Measurements from ENCODE around the gene CACNA2D1.

The CACNA2D1 gene

DNA sequence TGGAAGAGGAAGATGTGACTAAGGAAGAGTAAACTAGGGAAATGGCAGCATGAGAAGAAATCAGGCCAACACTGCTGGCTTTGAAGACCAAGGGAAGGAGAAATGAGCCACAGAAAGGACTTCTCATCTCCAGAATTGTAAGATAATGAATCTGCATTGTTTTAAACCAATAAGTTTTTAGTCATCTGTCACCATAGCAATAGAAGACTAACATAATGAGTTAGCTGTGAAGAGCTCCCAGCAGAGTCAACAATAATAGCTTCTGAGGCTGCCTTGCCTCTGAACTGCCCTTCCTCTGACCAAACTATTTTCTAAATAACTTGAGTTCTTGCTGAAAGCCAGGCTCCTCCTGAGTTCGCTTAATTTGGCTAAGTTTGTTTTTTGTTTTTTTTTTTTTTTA is 103.6 kb downstream of the CACNA2D1 start:
- no peak for DNase-seq

DNA sequence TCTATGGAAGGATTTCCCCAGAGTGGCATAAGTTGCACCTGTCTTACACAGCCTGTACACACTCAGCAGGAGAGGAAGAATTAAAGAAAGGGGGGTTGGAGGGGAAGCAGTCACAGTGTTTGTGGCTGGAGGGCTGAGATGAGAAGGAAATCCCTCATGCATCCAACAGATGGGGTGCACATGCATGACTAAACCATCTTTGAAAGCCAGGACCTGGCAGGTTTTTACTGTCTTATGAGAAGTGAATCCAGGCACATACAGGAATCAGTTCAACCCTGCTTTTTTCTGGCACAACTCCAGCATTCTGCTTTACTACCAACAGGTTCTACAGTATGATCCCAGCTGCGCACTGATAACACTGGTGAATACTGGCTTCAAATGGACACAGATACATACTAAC is 107.7 kb downstream of the CACNA2D1 start:
- peak; percentile 100 for DNase-seq

- no peak for DNase-seq
Observed at GRCh38 chr7:82335001-82335400, 108.6 kb downstream of the CACNA2D1 start.

- peak; percentile 45 for DNase-seq
Observed at GRCh38 chr7:82331234-82331633, 112.3 kb downstream of the CACNA2D1 start.

DNA sequence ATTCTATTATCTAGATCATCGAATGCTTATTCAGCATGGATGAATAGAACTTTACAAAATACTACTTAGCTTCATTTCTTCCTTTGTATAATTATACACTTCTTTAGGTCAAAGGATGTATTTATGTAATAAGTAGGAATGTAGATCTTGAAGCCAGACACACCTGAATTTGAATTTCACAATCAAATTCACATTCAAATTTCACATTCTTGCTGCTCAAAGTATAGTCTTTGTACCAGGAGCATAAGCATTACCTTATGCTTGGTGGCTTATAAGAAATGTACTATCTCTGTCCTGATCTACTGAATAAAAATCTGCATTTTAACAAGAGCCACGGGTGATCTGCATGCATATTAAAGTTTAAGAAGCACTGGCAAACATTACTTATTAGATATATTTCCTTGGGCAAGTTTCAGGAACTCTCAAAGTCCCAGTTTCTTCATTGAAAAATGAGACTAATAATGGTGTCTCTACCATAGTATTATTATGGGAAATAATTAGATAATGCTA is 112.8 kb downstream of the CACNA2D1 start:
- DNase-seq, result no peak

DNA sequence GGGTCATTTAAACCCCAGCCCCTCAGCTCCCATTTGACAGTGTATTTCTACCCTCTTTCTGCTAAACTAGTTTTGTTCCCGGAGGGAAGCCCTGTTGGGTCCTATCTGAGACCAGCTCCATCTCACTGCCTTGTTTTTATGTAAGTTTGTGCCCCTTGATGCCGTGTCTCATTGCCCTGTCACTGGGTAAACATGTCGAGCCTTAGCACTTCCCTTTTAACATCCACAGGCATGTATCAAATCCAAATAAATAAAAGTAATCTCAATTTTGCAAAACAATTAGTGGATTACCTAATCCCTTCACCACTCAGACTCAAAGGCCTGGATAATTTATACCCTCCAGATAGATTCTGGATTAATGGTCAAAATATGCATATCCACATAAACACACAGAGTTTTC is 115.7 kb downstream of the CACNA2D1 start:
- no peak for DNase-seq

- no peak for DNase-seq
Observed at GRCh38 chr7:82325416-82325815, 118.2 kb downstream of the CACNA2D1 start.

DNA sequence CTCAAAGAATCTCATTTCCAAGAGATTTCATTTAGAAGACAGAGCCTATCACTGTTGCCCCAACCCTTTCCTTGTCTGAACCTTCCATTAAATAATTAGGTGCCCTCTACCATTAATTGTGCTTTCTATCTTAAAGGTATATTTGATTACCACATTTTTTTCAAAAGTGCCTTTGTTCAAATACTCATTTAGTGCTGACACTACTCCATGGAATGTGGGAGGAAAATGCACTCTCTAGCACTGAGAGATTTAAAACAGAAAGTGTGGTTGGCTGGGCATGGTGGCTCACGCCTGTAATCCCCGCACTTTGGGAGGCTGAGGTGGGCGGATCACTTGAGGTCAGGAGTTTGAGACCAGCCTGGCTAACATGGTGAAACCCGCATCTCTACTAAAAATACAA is 119.8 kb downstream of the CACNA2D1 start:
- DNase-seq, result no peak

DNA sequence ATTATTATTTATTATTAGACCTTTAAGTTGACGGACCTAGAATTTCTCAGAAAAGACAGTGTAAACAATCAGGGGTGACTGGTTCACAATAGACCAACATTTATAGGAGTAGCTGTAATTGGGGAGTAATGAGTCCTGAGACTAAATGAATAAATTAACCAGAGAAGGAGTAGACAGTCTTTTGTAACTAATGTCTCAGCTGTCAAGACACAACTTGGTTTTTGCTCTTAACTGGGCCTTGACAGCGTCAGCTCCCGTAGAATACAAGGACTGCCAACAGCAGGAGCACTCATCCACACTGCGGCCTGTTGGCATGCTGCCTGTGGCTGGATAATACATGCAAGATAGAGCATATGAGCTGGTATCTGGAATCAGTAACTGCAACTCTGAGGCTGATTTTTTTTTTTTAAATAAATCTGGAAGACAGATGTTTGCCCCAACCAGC is 123.9 kb downstream of the CACNA2D1 start:
- DNase-seq, result peak; percentile 97

- no peak for DNase-seq
Observed at GRCh38 chr7:82318786-82319185, 124.8 kb downstream of the CACNA2D1 start.

GRCh38 chr7:82317760-82318159 is 125.8 kb downstream of the CACNA2D1 start:
- no peak for DNase-seq

DNA sequence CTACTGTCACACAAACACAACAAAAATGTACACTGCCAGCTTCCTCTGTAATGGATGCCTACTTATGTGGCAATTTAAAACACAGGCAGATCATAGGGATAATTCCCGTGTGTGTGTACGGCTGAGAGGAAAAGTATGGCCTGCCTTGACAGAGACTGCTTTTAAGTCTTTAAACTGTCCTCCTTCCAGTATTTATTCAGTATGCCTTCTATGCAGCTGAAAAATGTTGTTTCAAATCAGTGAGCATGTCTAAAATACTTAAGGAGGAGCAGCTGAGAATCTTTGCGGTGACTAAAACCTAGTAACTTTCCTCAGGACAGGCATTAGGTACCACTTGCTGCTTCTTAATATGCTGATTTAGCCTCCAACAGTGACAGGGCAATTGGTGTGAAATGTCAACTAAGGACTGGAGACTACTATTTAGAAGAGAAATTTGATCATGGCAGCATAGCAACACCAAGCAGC is 126.3 kb downstream of the CACNA2D1 start:
- peak; percentile 44 for DNase-seq

GRCh38 chr7:82313269-82313668 is 130.3 kb downstream of the CACNA2D1 start:
- DNase-seq, result no peak

GRCh38 chr7:82312646-82313045 is 130.9 kb downstream of the CACNA2D1 start:
- DNase-seq, result peak; percentile 51

DNA sequence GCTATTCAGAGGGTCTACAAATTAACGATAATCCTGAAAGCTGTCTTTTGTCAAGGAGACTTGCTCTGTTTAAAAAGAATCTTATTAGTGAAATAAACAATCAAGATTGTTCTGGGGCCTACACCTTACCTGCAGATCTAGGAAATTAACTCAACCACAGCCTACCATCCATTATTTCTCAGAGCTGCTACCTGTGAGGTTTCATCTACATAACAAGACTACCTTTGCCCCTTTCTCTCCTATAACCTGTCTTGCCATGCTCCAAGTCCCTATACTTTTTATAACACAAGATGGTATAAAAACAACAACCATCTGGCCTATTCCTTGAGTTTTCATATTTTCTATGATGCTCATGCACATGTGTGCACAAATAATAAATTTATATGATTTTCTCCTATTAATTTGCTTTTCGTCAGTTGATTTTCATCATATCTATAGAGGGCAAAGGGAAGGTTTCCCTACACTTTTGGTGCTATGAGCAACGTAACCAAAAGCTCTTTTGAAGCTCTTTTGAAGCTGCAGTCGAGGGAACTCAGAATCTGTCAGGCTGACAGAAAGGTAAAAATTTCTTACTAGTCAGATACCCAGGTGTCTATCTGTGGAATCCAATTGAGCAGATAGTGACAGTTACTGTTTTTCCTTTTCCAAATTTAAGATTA is 138.1 kb downstream of the CACNA2D1 start:
- no peak for DNase-seq

GRCh38 chr7:82294865-82295264 is 148.7 kb downstream of the CACNA2D1 start:
- DNase-seq, result peak; percentile 44

DNA sequence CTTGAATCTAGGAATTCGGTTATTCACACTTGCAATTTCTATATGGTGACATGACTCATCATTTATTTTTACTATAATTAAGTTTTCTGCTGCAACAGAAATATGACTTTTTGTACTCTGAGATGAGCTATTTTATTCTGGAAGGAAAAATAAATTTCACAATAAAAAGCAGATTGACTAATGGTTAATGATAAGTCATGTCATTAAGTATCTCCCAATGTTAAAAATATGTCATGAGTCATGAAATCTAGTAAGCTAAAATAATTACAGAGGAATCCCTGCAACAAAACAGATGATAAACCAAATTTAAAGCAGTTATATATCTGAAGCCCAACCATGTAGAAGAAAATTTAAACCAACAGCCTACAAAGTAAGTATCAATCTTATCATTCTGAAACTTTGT is 149.2 kb downstream of the CACNA2D1 start:
- DNase-seq, result no peak

GRCh38 chr7:82293467-82293866 is 150.1 kb downstream of the CACNA2D1 start:
- DNase-seq, result no peak

DNA sequence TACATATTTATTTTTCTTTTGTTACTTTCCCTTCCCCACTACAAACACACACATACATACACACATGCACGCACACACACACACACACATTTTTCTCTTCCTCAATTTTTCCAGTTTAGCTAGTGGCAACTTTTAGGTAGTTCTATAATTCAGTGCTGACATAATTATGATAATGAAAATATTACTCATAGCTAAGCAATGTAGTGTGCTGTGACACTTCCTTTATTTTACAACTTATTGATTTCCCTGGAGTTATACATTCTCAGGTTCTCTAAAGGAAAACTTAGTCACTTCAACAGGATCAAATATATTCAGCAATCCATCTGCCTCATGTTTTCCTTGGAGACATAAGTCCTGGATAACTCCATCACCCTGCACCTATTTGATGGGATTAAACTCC is 151.6 kb downstream of the CACNA2D1 start:
- no peak for DNase-seq

DNA sequence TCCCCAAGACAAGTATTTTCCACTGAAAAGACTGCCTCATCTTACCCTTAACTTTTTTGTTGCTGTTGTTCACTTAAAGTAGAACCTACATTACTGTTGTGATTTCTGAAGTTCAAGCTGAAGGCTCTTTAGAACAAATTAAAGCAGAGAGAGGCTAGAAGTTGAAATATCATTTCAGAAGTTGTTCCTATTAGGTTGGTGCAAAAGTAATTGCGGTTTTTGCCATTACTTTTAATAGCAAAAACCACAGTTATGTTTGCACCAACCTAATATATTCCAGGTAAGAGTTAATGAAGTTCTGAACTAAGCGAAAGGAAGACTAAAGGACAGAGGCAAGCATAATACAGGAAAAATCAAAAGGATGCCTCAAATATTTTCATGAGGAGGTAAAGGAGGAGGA is 153.7 kb downstream of the CACNA2D1 start:
- DNase-seq, result no peak

DNA sequence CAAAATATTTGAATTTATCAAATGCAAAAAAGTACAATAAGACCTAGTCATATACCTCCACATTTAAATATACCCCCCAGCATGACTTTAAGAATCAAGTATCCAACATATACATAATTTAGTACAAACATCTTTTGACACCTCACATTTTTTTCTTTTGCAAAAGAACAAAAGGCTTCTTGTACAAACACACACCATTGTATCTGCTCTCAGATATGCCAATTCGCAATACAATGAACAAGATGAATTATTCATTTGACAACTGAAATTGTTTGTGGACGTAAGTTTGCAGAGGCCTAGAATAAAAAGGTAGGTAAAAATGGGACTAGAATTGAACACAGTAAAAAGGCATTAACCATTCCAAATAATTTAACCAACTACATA is 154.4 kb downstream of the CACNA2D1 start:
- no peak for DNase-seq

DNA sequence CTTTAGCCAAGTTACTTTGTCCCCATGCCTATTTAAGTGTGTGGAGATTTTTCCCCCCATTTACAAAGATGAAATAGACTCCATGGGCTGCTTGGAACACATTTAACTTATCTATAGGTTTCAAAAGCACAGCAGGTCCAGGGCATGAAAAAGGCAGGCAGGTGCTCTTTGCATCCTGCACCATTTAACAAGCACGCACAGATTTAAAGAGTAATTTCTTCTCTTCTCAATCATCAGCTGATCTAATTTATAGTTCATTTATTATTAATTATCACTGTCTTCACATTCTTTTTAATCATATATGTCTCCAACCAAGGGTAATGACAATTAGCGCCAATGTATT is 156.8 kb downstream of the CACNA2D1 start:
- DNase-seq, result peak; percentile 76

GRCh38 chr7:82286096-82286797 is 157.3 kb downstream of the CACNA2D1 start:
- DNase-seq, result no peak

DNA sequence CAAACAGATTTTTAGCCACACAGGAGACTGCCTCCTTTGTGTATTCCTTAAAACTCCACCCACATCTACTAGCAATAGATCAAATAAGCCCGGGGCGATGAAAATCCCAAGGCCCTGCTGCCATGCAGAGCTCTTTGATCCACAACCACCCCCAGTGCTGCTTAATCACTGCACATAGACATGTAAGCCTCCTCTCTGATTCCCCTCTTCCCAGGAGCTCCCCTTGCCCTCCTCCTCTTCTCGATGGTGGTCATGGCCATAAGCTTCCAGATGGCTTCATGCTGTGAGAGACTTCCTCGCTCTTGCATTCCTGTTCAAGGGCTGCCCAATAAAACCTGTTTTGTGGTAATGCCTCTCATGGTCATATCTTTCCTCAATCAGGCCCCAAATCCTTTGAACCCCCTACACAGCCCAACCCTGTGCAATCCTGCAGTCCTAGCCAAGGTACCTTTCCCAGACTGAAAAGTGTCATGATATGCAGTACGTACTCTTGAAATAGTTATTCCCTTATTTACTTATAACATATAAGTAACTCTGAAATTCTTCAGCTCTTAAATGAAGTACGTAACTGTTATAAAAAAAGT is 158.5 kb downstream of the CACNA2D1 start:
- DNase-seq, result no peak
